VCaP (cell line): ENCODE measurements around the gene RBKS.

Experiments used
- H3K27ac ChIP-seq: fragments of 450-650 bp; 2 replicates; pipeline ENCODE4 v1.5.1; 2017
- CTCF ChIP-seq: fragments of 450-650 bp; conservative IDR thresholded peaks from 2 replicates; pipeline ENCODE4 v1.5.1; 2017; ENCODE audit warnings: mild to moderate bottlenecking, moderate library complexity

Gene RBKS

GRCh38 chr2:27807476-27807875, 82.7 kb downstream of the RBKS start:
- no peak overlapping the region for H3K27ac ChIP-seq
- TF ChIP-seq CTCF = peak; percentile 81

- no peak overlapping the region for H3K27ac ChIP-seq
- no peak for TF ChIP-seq CTCF
These were observed 83.7 kb downstream of the RBKS start for GRCh38 chr2:27806311-27807059.

- H3K27ac ChIP-seq = no peak overlapping the region
- no peak for TF ChIP-seq CTCF
These were observed 85.0 kb downstream of the RBKS start for GRCh38 chr2:27805180-27805579.

- TF ChIP-seq CTCF = no peak
- no peak overlapping the region for H3K27ac ChIP-seq
These were observed 86.0 kb downstream of the RBKS start for GRCh38 chr2:27804146-27804545.

GRCh38 chr2:27803046-27803445, 87.1 kb downstream of the RBKS start:
- H3K27ac ChIP-seq = no peak overlapping the region
- no peak for TF ChIP-seq CTCF

GRCh38 chr2:27802547-27802946, 87.6 kb downstream of the RBKS start:
- H3K27ac ChIP-seq = no peak overlapping the region
- no peak for TF ChIP-seq CTCF

- no peak for TF ChIP-seq CTCF
- no peak overlapping the region for H3K27ac ChIP-seq
These were observed 89.3 kb downstream of the RBKS start for GRCh38 chr2:27800856-27801255.
